Mammary epithelial cell (primary cell): ENCODE results near the gene DCC.

Source experiments
- EZH2 ChIP-seq: IDR thresholded peaks from 2 replicates; pipeline ENCODE4 v1.6.1; 2012; ENCODE audit warnings: low read length, inconsistent platforms, borderline replicate concordance
- TF ChIP-seq, protein P1 (sequence below), 2 donors: IDR thresholded peaks in 1 of 2; conservative IDR thresholded peaks in 1 of 2; 2 replicates each; pipeline ENCODE4 v1.5.1; 2011 to 2012; ENCODE audit warnings: inconsistent platforms in 2 of 2, low read length in 2 of 2, mild to moderate bottlenecking in 2 of 2, control low read depth in 1 of 2, low read depth in 1 of 2; ENCODE audit not compliant: insufficient read depth in 1 of 2; ENCODE audit errors: extremely low read depth in 1 of 2

DNA sequence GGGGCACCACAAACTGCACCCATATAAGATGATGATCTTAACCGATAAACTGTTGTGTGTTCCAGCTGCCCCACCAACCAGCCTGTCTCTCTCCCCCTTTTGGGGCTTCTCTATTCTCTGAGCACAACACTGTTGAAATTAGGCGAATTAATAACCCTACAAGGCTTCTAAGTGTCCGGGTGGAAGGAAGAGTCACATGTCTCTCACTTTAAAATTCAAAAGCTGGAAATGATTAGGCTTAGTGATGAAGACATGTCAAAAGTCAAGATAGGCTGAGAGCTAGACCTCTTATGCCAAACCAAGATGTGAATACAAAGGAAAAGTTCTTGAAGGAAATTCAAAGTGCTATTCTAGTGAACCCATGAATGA is 1102.4 kb downstream of the DCC start:
- TF ChIP-seq, protein P1, sequence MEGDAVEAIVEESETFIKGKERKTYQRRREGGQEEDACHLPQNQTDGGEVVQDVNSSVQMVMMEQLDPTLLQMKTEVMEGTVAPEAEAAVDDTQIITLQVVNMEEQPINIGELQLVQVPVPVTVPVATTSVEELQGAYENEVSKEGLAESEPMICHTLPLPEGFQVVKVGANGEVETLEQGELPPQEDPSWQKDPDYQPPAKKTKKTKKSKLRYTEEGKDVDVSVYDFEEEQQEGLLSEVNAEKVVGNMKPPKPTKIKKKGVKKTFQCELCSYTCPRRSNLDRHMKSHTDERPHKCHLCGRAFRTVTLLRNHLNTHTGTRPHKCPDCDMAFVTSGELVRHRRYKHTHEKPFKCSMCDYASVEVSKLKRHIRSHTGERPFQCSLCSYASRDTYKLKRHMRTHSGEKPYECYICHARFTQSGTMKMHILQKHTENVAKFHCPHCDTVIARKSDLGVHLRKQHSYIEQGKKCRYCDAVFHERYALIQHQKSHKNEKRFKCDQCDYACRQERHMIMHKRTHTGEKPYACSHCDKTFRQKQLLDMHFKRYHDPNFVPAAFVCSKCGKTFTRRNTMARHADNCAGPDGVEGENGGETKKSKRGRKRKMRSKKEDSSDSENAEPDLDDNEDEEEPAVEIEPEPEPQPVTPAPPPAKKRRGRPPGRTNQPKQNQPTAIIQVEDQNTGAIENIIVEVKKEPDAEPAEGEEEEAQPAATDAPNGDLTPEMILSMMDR (conservative IDR thresholded peaks at IDR 0.05 in 1 of 2, IDR thresholded peaks at IDR 0.05 in 1 of 2; ENCODE audit: extremely low read depth in 1 of 2, insufficient read depth in 1 of 2, low read depth in 1 of 2, low read length in 2 of 2): no peak
- no peak for TF ChIP-seq EZH2
